Activated naive CD8-positive, alpha-beta T cell treated with anti-CD3 and anti-CD28 coated beads for 36 hours (primary cell): ENCODE results near the gene ZNF646. TPM values are rescaled to one million over a fixed set of nuclear protein-coding genes. Genes with fewer than 3 reads are reported as not detected.

Source experiments
- DNase-seq: peaks from one replicate; pipeline ENCODE4 v3.0.0; 2021
- H3K27ac Mint-ChIP-seq: one replicate; pipeline ENCODE4 v1.8.0; 2022; ENCODE audit warnings: mild to moderate bottlenecking, moderate library complexity, mixed read lengths
- H3K27me3 Mint-ChIP-seq: one replicate; pipeline ENCODE4 v1.8.0; 2022; ENCODE audit warnings: mild to moderate bottlenecking, mixed read lengths
- H3K36me3 Mint-ChIP-seq: one replicate; pipeline ENCODE4 v1.8.0; 2021; ENCODE audit warnings: mild to moderate bottlenecking, mixed read lengths
- H3K4me1 Mint-ChIP-seq: one replicate; pipeline ENCODE4 v1.8.0; 2021; ENCODE audit warnings: mixed read lengths
- H3K4me3 Mint-ChIP-seq: one replicate; pipeline ENCODE4 v1.8.0; 2022; ENCODE audit warnings: mild to moderate bottlenecking, moderate library complexity, mixed read lengths
- H3K9me3 Mint-ChIP-seq: one replicate; pipeline ENCODE4 v1.8.0; 2022; ENCODE audit warnings: mixed read lengths
- total RNA-seq, 2 experiments: library from RNA; stranded (reverse); gene quantifications; one replicate each; pipeline ENCODE4 v1.2.3, GENCODE V29; 2021

Gene ZNF646
- total RNA-seq, 2 experiments from 2014 or later, result 20.0 to 21.8 TPM

- Mint-ChIP-seq H3K4me3 (peak overlapping the region; percentile 18), H3K36me3 (peaks cover 8% of the 10 kb centered on the region), H3K9me3 (no peaks in the 10 kb centered on the region), H3K27me3 (no peaks in the 10 kb centered on the region), H3K4me1 (peaks cover 21% of the 10 kb centered on the region), H3K27ac (peak overlapping the region; percentile 48)
- peak; percentile 87 for DNase-seq
These were observed 31.5 kb downstream of the ZNF646 start for GRCh38 chr16:31105677-31106213.

GRCh38 chr16:31106509-31107464, 32.6 kb downstream of the ZNF646 start:
- H3K4me3 Mint-ChIP-seq, result peak overlapping the region; percentile 81

GRCh38 chr16:31107465-31107867, 33.2 kb downstream of the ZNF646 start:
- H3K9me3 Mint-ChIP-seq, result no peaks in the 10 kb centered on the region
- peak overlapping the region; percentile 81 for H3K4me3 Mint-ChIP-seq
- peak overlapping the region; percentile 95 for H3K27ac Mint-ChIP-seq
- no peaks in the 10 kb centered on the region for H3K27me3 Mint-ChIP-seq
- H3K4me1 Mint-ChIP-seq, result peaks cover 21% of the 10 kb centered on the region
- peaks cover 8% of the 10 kb centered on the region for H3K36me3 Mint-ChIP-seq
- peak; percentile 53 for DNase-seq

More at GRCh38 chr16:31106509-31107464, 32.6 kb downstream of the ZNF646 start:
- Mint-ChIP-seq H3K9me3 (no peaks in the 10 kb centered on the region), H3K27ac (peak overlapping the region; percentile 95), H3K27me3 (no peaks in the 10 kb centered on the region), H3K36me3 (peaks cover 8% of the 10 kb centered on the region), H3K4me1 (peaks cover 21% of the 10 kb centered on the region)
- DNase-seq, result no peak

- no peaks in the 10 kb centered on the region for H3K9me3 Mint-ChIP-seq
- H3K4me1 Mint-ChIP-seq, result peaks cover 21% of the 10 kb centered on the region
- H3K36me3 Mint-ChIP-seq, result peaks cover 8% of the 10 kb centered on the region
- H3K4me3 Mint-ChIP-seq, result peak within 1 kb of the TSS; percentile 81
- no peaks in the 10 kb centered on the region for H3K27me3 Mint-ChIP-seq
- H3K27ac Mint-ChIP-seq, result peak within 1 kb of the TSS; percentile 95
- peak; percentile 85 for DNase-seq
These were observed 34.0 kb downstream of the ZNF646 start, which contains the start of gene BCKDK for GRCh38 chr16:31108035-31108793. TSS of gene BCKDK (plus strand) at chr16:31108386. CDS start at chr16:31109224, 838 bp downstream.

- H3K36me3 Mint-ChIP-seq, result peaks cover 8% of the 10 kb centered on the region
- H3K27ac Mint-ChIP-seq, result peak overlapping the region; percentile 42
- no peak for DNase-seq
- H3K27me3 Mint-ChIP-seq, result no peaks in the 10 kb centered on the region
- peak overlapping the region; percentile 81 for H3K4me3 Mint-ChIP-seq
- H3K9me3 Mint-ChIP-seq, result no peaks in the 10 kb centered on the region
- H3K4me1 Mint-ChIP-seq, result peaks cover 21% of the 10 kb centered on the region
These were observed 34.8 kb downstream of the ZNF646 start for GRCh38 chr16:31108794-31109558.

GRCh38 chr16:31109622-31110021, 35.4 kb downstream of the ZNF646 start:
- Mint-ChIP-seq H3K27ac (peak overlapping the region; percentile 13), H3K9me3 (no peaks in the 10 kb centered on the region), H3K4me3 (peak overlapping the region; percentile 80), H3K4me1 (peaks cover 21% of the 10 kb centered on the region), H3K27me3 (no peaks in the 10 kb centered on the region), H3K36me3 (peaks cover 8% of the 10 kb centered on the region)
- no peak for DNase-seq

- Mint-ChIP-seq H3K27ac (peak overlapping the region; percentile 13), H3K27me3 (no peaks in the 10 kb centered on the region), H3K9me3 (no peaks in the 10 kb centered on the region), H3K36me3 (peaks cover 9% of the 10 kb centered on the region), H3K4me3 (peak overlapping the region; percentile 80), H3K4me1 (peaks cover 22% of the 10 kb centered on the region)
- no peak for DNase-seq
These were observed 36.1 kb downstream of the ZNF646 start for GRCh38 chr16:31110106-31111034.

- no peak for DNase-seq
- H3K4me1 Mint-ChIP-seq, result peaks cover 20% of the 10 kb centered on the region
- H3K27ac Mint-ChIP-seq, result no peak overlapping the region
- H3K36me3 Mint-ChIP-seq, result peaks cover 16% of the 10 kb centered on the region
- no peaks in the 10 kb centered on the region for H3K9me3 Mint-ChIP-seq
- no peaks in the 10 kb centered on the region for H3K27me3 Mint-ChIP-seq
- no peak overlapping the region for H3K4me3 Mint-ChIP-seq
These were observed 37.8 kb downstream of the ZNF646 start for GRCh38 chr16:31111881-31112466.

GRCh38 chr16:31112711-31113110, 38.5 kb downstream of the ZNF646 start:
- Mint-ChIP-seq H3K27me3 (no peaks in the 10 kb centered on the region), H3K4me3 (no peak overlapping the region), H3K9me3 (no peaks in the 10 kb centered on the region), H3K27ac (no peak overlapping the region), H3K36me3 (peaks cover 16% of the 10 kb centered on the region), H3K4me1 (peaks cover 12% of the 10 kb centered on the region)
- no peak for DNase-seq

- peak overlapping the region; percentile 55 for H3K27ac Mint-ChIP-seq
- H3K27me3 Mint-ChIP-seq, result no peaks in the 10 kb centered on the region
- H3K4me1 Mint-ChIP-seq, result peaks cover 14% of the 10 kb centered on the region
- peaks cover 16% of the 10 kb centered on the region for H3K36me3 Mint-ChIP-seq
- no peak for DNase-seq
- no peak overlapping the region for H3K4me3 Mint-ChIP-seq
- H3K9me3 Mint-ChIP-seq, result no peaks in the 10 kb centered on the region
These were observed 39.2 kb downstream of the ZNF646 start for GRCh38 chr16:31113121-31114120.

- DNase-seq, result no peak
- no peak overlapping the region for H3K4me3 Mint-ChIP-seq
- peaks cover 17% of the 10 kb centered on the region for H3K4me1 Mint-ChIP-seq
- no peaks in the 10 kb centered on the region for H3K27me3 Mint-ChIP-seq
- no peaks in the 10 kb centered on the region for H3K9me3 Mint-ChIP-seq
- peaks cover 15% of the 10 kb centered on the region for H3K36me3 Mint-ChIP-seq
- H3K27ac Mint-ChIP-seq, result no peak overlapping the region
These were observed 40.2 kb downstream of the ZNF646 start for GRCh38 chr16:31114468-31114867.
